Measurements from ENCODE around the gene ARHGEF25. TPM values are rescaled to one million over a fixed set of nuclear protein-coding genes. Genes with fewer than 3 reads are reported as not detected.

The ARHGEF25 gene
- total RNA-seq, 2 experiments from 2014 or later, result 1.1 to 1.2 TPM

- no peak for DNase-seq
- TF ChIP-seq, protein P1, sequence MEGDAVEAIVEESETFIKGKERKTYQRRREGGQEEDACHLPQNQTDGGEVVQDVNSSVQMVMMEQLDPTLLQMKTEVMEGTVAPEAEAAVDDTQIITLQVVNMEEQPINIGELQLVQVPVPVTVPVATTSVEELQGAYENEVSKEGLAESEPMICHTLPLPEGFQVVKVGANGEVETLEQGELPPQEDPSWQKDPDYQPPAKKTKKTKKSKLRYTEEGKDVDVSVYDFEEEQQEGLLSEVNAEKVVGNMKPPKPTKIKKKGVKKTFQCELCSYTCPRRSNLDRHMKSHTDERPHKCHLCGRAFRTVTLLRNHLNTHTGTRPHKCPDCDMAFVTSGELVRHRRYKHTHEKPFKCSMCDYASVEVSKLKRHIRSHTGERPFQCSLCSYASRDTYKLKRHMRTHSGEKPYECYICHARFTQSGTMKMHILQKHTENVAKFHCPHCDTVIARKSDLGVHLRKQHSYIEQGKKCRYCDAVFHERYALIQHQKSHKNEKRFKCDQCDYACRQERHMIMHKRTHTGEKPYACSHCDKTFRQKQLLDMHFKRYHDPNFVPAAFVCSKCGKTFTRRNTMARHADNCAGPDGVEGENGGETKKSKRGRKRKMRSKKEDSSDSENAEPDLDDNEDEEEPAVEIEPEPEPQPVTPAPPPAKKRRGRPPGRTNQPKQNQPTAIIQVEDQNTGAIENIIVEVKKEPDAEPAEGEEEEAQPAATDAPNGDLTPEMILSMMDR (IDR thresholded peaks at IDR 0.05), result no peak
- ATAC-seq, result no peak
- H3K4me1 Mint-ChIP-seq (ENCODE audit: low read depth), result no peaks in the 10 kb centered on the region
- no peak overlapping the region for H3K4me3 Mint-ChIP-seq
- CTCF ChIA-PET, result interaction anchor here (0.9 to 7.0 kb wide), 11 partner anchors 10 to 160 kb away, joined by 3 to 124 read pairs (median 19); partner anchors contain the start of genes ARHGEF25, B4GALNT1 and PIP4K2C
- no peaks in the 10 kb centered on the region for H3K9me3 Mint-ChIP-seq
- no peaks in the 10 kb centered on the region for H3K36me3 Mint-ChIP-seq (ENCODE audit: low read depth)
- no peak overlapping the region for H3K27ac Mint-ChIP-seq
- POLR2A ChIA-PET, result no interaction called here
- intact Hi-C loops (cut with micrococcal nuclease), result loop anchor here (2.0 to 5.0 kb wide), 3 partner anchors 41 to 161 kb away; partner anchors contain the start of gene OS9
- H3K27me3 Mint-ChIP-seq, result no peaks in the 10 kb centered on the region
Measured at GRCh38 chr12:57581802-57582201, 29.4 kb upstream of the ARHGEF25 start.

GRCh38 chr12:57582440-57582839 is 28.8 kb upstream of the ARHGEF25 start:
- no peaks in the 10 kb centered on the region for H3K4me1 Mint-ChIP-seq (ENCODE audit: low read depth)
- H3K9me3 Mint-ChIP-seq, result no peaks in the 10 kb centered on the region
- POLR2A ChIA-PET, result interaction anchor here (1.5 to 2.0 kb wide), 2 partner anchors 23 to 40 kb away, joined by 4 to 6 read pairs; partner anchors contain the start of gene DTX3
- no peaks in the 10 kb centered on the region for H3K36me3 Mint-ChIP-seq (ENCODE audit: low read depth)
- TF ChIP-seq, protein P1 (IDR thresholded peaks at IDR 0.05), result no peak
- CTCF ChIA-PET, result interaction anchor here (0.8 to 7.0 kb wide), 24 partner anchors 8 to 162 kb away, joined by 3 to 124 read pairs (median 10); partner anchors contain the start of genes ARHGEF25, B4GALNT1, OS9 and PIP4K2C
- no peak for DNase-seq
- intact Hi-C loops (cut with micrococcal nuclease), result loop anchor here (2.0 to 5.0 kb wide), 3 partner anchors 40 to 160 kb away; partner anchors contain the start of gene OS9
- no peak overlapping the region for H3K4me3 Mint-ChIP-seq
- no peak overlapping the region for H3K27ac Mint-ChIP-seq
- no peaks in the 10 kb centered on the region for H3K27me3 Mint-ChIP-seq
- ATAC-seq, result no peak

DNA sequence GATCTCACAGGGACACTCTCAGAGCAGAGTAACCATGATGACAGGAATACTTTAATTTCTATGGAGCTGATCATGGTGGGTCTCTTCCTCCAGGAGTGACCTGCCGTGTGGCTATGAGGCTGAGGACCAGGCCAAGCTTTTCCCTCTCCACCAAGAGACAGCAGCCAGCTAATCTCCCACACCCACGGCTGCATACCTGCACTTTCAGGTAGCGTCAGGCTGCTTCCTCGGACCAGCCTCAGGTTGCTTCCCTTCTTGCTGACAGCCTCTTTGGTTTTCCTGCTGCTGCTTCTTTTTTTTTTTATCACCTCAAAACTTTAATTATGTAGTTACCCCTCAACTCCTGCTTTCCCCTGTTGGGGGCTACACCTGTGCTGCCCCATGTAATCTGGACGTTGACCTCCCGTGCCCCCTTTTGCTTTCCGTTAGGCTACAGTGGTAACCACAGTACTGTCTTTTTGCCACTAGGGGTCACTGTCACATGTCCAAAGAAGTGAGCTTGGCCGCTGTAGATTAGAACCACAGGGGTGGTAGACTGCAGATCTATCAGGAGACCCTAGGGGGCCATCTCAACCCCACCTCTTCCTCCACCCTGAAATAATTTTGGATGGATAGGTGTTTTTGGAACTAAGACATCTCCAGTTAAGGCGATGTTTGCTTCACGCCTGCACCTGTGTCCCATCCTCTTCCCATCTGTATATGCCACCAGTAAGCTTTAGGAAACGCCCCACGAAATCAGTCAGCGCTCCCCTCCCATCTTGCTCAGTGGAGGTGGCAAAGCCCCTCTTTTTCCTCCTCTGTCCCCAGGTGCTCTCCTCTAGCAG is 28.0 kb upstream of the ARHGEF25 start:
- H3K27ac Mint-ChIP-seq, result no peak overlapping the region
- CTCF ChIA-PET, result interaction anchor here (0.6 to 7.0 kb wide), 46 partner anchors 8 to 173 kb away, joined by 3 to 124 read pairs (median 5); partner anchors contain the start of genes ARHGEF25, B4GALNT1, DCTN2 and OS9
- intact Hi-C loops (cut with micrococcal nuclease), result loop anchor here (2.0 to 5.0 kb wide), 3 partner anchors 40 to 160 kb away; partner anchors contain the start of gene OS9

GRCh38 chr12:57584050-57584449 is 27.2 kb upstream of the ARHGEF25 start:
- Mint-ChIP-seq H3K27me3 (no peaks in the 10 kb centered on the region), H3K36me3 (ENCODE audit: low read depth) (no peaks in the 10 kb centered on the region), H3K27ac (no peak overlapping the region), H3K4me1 (ENCODE audit: low read depth) (no peaks in the 10 kb centered on the region), H3K4me3 (no peak overlapping the region), H3K9me3 (no peaks in the 10 kb centered on the region)
- DNase-seq, result no peak
- CTCF ChIA-PET, result interaction anchor here (0.8 to 7.0 kb wide), 37 partner anchors 8 to 173 kb away, joined by 3 to 124 read pairs (median 6); partner anchors contain the start of genes ARHGEF25, B4GALNT1, DCTN2 and OS9
- POLR2A ChIA-PET, result interaction anchor here (1.0 to 2.0 kb wide), 4 partner anchors 21 to 41 kb away, joined by 3 to 6 read pairs (median 4); partner anchors contain the start of gene DTX3
- no peak for ATAC-seq
- TF ChIP-seq, protein P1 (IDR thresholded peaks at IDR 0.05), result no peak
- intact Hi-C loops (cut with micrococcal nuclease), result loop anchor here (5.0 kb wide), 1 partner anchor 108 kb away; the partner anchor contains the start of gene OS9

More for the DNA sequence above, 28.0 kb upstream of the ARHGEF25 start:
- H3K36me3 Mint-ChIP-seq (ENCODE audit: low read depth), result no peaks in the 10 kb centered on the region
- H3K4me1 Mint-ChIP-seq (ENCODE audit: low read depth), result no peaks in the 10 kb centered on the region
- TF ChIP-seq, protein P1 (IDR thresholded peaks at IDR 0.05), result peak; percentile 96
- H3K27me3 Mint-ChIP-seq, result no peaks in the 10 kb centered on the region
- DNase-seq (peak; percentile 83), ATAC-seq (peak; percentile 100)
- no peak overlapping the region for H3K4me3 Mint-ChIP-seq
- POLR2A ChIA-PET, result interaction anchor here (0.6 to 2.0 kb wide), 6 partner anchors 22 to 147 kb away, joined by 3 to 6 read pairs (median 4); partner anchors contain the start of gene DTX3
- no peaks in the 10 kb centered on the region for H3K9me3 Mint-ChIP-seq

Measured in activated CD8-positive, alpha-beta T cell treated with anti-CD3 and anti-CD28 coated beads for 36 hours (primary cell).